Colonic mucosa (tissue), 4 donors: ENCODE results near the gene ZDHHC11B. TPM values are rescaled to one million over a fixed set of nuclear protein-coding genes. Genes with fewer than 3 reads are reported as not detected.
"Not testable (repeated sequence)": the region's sequence is repeated elsewhere in the genome, so short reads cannot be mapped to it uniquely, and the experiment has no call there.

Experiments used
- DNase-seq: peaks from one replicate; pipeline ENCODE4 v3.0.0-alpha.2; 2020
- H3K27ac ChIP-seq: fragments of 200-600 bp; one replicate; pipeline ENCODE4 v1.8.0; 2021
- H3K27me3 ChIP-seq: fragments of 200-600 bp; one replicate; pipeline ENCODE4 v1.8.0; 2021
- H3K36me3 ChIP-seq: fragments of 200-600 bp; one replicate; pipeline ENCODE4 v1.8.0; 2021
- H3K4me1 ChIP-seq: fragments of 200-600 bp; one replicate; pipeline ENCODE4 v1.8.0; 2021; ENCODE audit warnings: mild to moderate bottlenecking
- H3K4me3 ChIP-seq: fragments of 200-600 bp; one replicate; pipeline ENCODE4 v1.8.0; 2021
- H3K9ac ChIP-seq, 2 donors: one replicate each; pipeline ENCODE4 v1.7.0; 2013; ENCODE audit warnings: control low read depth in 2 of 2, low read depth in 2 of 2, low read length in 2 of 2
- H3K9me3 ChIP-seq: fragments of 200-600 bp; one replicate; pipeline ENCODE4 v1.8.0; 2021
- CTCF ChIP-seq: fragments of 200-600 bp; IDR thresholded peaks from one replicate; pipeline ENCODE4 v1.8.0; 2022; ENCODE audit warnings: antibody characterized with exemption, mild to moderate bottlenecking
- intact Hi-C: fragments of 100-400 bp; cut with DNase I; formaldehyde crosslinking; loops from one replicate; pipeline ENCODE4 v1.14.1; 2022
- total RNA-seq, 2 donors: library from RNA; stranded (reverse); fragmentation: NEBNext Ultra II Directional in 1 of 2; extraction: Animal tissue kit (Norgen Biotek cat#: 25700) in 1 of 2; gene quantifications; one replicate each; pipeline ENCODE4 v1.2.1, GENCODE V29; 2021
- donor health status: healthy.
- donor health status: DM: no; HTN: no; CAD: no.
- donor health status: DM: no; HTN: no; CAD: no.

Gene ZDHHC11B
- total RNA-seq, 2 donors from 2014 or later, result 1.4 to 2.4 TPM

DNA sequence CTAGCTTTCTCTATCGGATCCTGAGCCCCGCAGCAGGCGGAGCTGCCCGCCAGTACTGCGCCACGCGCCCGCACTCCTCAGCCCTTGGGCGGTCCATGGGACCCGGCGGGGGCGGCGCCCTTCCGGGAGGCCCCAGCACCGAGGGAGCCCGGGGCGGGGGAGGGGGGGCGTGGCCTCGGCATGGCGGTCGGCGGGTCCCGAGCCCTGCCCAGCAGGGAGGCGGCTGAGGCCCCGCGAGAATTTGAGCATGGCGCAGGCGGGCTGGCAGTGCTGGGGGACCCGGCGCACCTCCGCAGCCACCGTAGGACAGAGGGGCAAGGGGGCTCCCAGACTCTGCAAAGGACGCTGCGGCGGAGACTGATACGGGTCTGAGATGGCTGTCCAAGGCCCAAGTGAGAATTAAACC, 6.8 kb downstream of the ZDHHC11B start:
- TF ChIP-seq CTCF, result no peak
- Histone ChIP-seq H3K4me3 (no peak overlapping the region), H3K4me1 (no peaks in the 10 kb centered on the region), H3K27me3 (no peaks in the 10 kb centered on the region), H3K9me3 (no peaks in the 10 kb centered on the region), H3K36me3 (no peaks in the 10 kb centered on the region), H3K9ac (no peak overlapping the region), H3K27ac (no peak overlapping the region)
- DNase-seq, result no peak
- intact Hi-C loops, result loop anchor here (5.0 kb wide), 1 partner anchor 95 kb away; no protein-coding TSS in a partner anchor

DNA sequence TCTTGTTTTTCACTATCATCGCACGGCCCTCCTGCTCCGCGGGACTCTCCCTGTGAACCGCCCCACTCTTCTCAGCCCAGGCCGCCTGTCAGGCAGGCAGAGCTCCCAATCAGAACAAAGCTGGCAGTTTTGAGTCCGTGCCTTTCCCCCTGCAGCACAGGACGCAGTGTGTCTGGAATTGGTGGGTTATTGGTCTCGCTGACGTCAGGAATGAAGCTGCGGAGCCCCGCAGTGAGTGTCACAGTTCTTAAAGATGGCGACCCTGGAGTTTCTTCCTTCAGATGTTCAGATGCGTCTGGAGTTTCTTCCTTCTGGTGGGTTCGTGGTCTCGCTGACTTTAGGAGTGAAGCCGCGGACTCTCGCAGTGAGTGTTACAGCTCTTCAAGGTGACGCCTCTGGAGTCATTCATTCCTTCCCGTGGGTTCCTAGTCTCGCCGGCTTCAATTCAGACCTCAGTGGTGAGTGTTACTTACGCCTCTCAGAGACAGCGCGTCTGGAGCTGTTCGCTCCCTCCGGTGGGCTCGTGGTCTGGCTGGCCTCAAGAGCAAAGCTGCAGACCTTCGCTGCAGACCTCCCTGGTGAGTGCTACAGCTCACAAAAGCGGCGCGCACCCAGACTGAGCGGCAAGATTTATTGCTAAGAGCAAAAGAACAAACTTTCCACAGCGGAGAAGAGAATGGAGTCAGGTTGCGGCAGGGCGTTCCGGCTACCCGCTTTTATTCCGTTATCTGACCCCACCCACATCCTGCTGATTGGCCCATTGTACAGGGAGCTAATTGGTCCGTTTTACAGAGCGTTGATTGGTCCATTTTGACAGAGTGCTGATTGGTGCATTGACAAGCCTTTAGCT, 7.4 kb downstream of the ZDHHC11B start:
- Histone ChIP-seq H3K9me3 (no peaks in the 10 kb centered on the region), H3K27ac (no peak overlapping the region), H3K4me3 (no peak overlapping the region), H3K9ac (peak overlapping the region in 1 of 2 donors; percentile 27), H3K36me3 (no peaks in the 10 kb centered on the region), H3K27me3 (no peaks in the 10 kb centered on the region), H3K4me1 (no peaks in the 10 kb centered on the region)
- intact Hi-C loops, result loop anchor here (5.0 kb wide), 1 partner anchor 95 kb away; no protein-coding TSS in a partner anchor
- DNase-seq, result peak; percentile 20
- TF ChIP-seq CTCF, result no peak

- no peak for TF ChIP-seq CTCF
- Histone ChIP-seq H3K4me1 (no peaks in the 10 kb centered on the region), H3K4me3 (no peak overlapping the region), H3K9ac (no peak overlapping the region), H3K36me3 (no peaks in the 10 kb centered on the region), H3K27ac (no peak overlapping the region), H3K9me3 (no peaks in the 10 kb centered on the region), H3K27me3 (no peaks in the 10 kb centered on the region)
- intact Hi-C loops, result loop anchor here (5.0 kb wide), 1 partner anchor 94 kb away; no protein-coding TSS in a partner anchor
- DNase-seq, result peak; percentile 19
Observed at GRCh38 chr5:775961-776861, 8.3 kb downstream of the ZDHHC11B start.

GRCh38 chr5:775595-775960, 9.0 kb downstream of the ZDHHC11B start:
- not testable (repeated sequence) for DNase-seq, H3K36me3 ChIP-seq
- intact Hi-C loops, result loop anchor here (5.0 kb wide), 1 partner anchor 93 kb away; no protein-coding TSS in a partner anchor

DNA sequence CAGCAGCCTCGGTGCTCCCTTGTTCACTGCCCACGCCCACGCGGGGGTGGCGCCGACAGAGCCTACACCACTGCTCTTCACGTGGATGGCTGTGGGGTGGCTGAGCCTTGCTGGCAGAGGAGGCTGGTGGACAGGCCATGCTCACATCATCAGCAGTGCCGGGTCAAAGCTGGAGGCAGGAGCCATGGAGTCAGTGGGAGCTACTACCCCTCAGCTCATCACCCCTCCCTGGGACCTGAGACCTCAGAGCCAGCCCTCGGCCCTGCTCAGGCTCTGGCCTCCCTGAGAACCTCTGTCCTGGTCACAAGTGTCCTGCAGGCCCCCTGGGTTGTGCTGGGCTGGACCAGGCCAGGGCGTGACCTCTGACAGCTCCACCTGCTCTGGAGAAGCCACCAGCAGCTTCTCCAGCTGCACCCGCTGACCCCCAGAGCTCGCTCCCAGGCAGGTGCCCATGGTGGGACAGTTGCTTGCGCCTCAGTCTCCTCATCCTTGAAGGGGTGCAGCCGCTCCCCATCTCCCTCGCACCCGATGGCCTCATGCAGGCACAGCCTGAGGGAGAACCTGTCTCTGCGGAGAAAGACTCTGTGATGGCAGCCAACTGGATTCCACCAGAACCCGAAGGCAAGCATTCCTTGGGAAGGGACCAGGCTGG, 9.5 kb downstream of the ZDHHC11B start:
- H3K27me3 ChIP-seq, H3K27ac ChIP-seq, DNase-seq, H3K4me3 ChIP-seq, H3K36me3 ChIP-seq, H3K4me1 ChIP-seq, H3K9me3 ChIP-seq: not testable (repeated sequence)
- intact Hi-C loops, result loop anchor here (5.0 kb wide), 1 partner anchor 93 kb away; no protein-coding TSS in a partner anchor
- peak overlapping the region in 1 of 2 donors; percentile 12 for H3K9ac ChIP-seq

More at GRCh38 chr5:775595-775960, 9.0 kb downstream of the ZDHHC11B start:
- not testable (repeated sequence) for H3K4me3 ChIP-seq, H3K9me3 ChIP-seq, H3K4me1 ChIP-seq, H3K9ac ChIP-seq, H3K27ac ChIP-seq, H3K27me3 ChIP-seq

DNA sequence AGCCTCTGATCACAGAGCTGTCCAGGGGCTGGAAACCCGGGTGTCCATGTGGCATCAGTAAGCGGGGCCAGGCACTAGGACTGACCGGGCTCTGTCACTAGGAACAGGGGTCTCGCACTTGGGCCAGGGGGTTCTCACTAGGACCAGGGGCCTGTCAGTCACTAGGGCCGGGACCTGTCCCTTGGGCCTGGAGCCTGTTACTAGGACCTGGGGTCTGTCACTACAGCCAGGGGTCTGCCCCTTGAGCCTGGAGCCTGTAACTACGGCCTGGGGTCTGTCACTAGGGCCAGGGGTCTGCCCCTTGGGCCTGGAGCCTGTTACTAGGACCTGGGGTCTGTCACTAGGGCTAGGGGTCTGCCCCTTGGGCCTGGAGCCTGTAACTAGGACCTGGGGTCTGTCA, 10.2 kb downstream of the ZDHHC11B start:
- H3K27ac ChIP-seq, intact Hi-C loops, DNase-seq: not testable (repeated sequence)

More for the DNA sequence above, 10.2 kb downstream of the ZDHHC11B start:
- H3K4me1 ChIP-seq, H3K4me3 ChIP-seq, H3K27me3 ChIP-seq, H3K9me3 ChIP-seq, H3K9ac ChIP-seq, H3K36me3 ChIP-seq: not testable (repeated sequence)
